Heart right ventricle (tissue), 16 donors: ENCODE data around the gene RFC5. TPM values are rescaled to one million over a fixed set of nuclear protein-coding genes. Genes with fewer than 3 reads are reported as not detected.
A peak's percentile ranks its signal among the peaks of the same experiment; 100 is the strongest.
"Not testable (repeated sequence)": the region's sequence is repeated elsewhere in the genome, so short reads cannot be mapped to it uniquely, and the experiment has no call there.

Experiments
- ATAC-seq, 8 donors: fragments of 200-7000 bp; cut with Tn5 transposase; one replicate each; pipeline ENCODE4 v1.9.1; 2020; ENCODE audit warnings: mild to moderate bottlenecking in 8 of 8, moderate library complexity in 8 of 8, moderate number of reproducible peaks in 1 of 8
- DNase-seq, 2 donors: peaks; one replicate each; pipeline ENCODE4 v3.0.0-alpha.2; 2020
- H3K27ac ChIP-seq, 10 donors: fragments of 200-600 bp; sonication (generic) in 2 of 10; one replicate each; pipeline versions ENCODE4 v1.5.0 to v1.8.0; 2020 to 2022; ENCODE audit warnings: mild to moderate bottlenecking in 3 of 10
- H3K27me3 ChIP-seq, 7 donors: fragments of 200-600 bp; one replicate each; pipeline ENCODE4 v1.8.0; 2021 to 2022; ENCODE audit warnings: mild to moderate bottlenecking in 2 of 7
- H3K36me3 ChIP-seq, 9 donors: fragments of 200-600 bp; sonication (generic) in 1 of 9; one replicate each; pipeline versions ENCODE4 v1.5.0 to v1.8.0; 2020 to 2022; ENCODE audit warnings: mild to moderate bottlenecking in 2 of 9
- H3K4me1 ChIP-seq, 9 donors: fragments of 200-600 bp; sonication (generic) in 1 of 9; one replicate each; pipeline versions ENCODE4 v1.5.0 to v1.8.0; 2020 to 2022; ENCODE audit warnings: mild to moderate bottlenecking in 4 of 9
- H3K4me3 ChIP-seq, 10 donors: fragments of 200-600 bp; sonication (generic) in 2 of 10; one replicate each; pipeline versions ENCODE4 v1.5.0 to v1.8.0; 2020 to 2022; ENCODE audit warnings: mild to moderate bottlenecking in 7 of 10, moderate library complexity in 2 of 10
- H3K9me3 ChIP-seq, 11 donors: fragments of 200-600 bp in 10 of 11; sonication (generic) in 2 of 11; one replicate each; pipeline versions ENCODE4 v1.5.0 to v1.8.0; 2013 to 2022; ENCODE audit warnings: mild to moderate bottlenecking in 2 of 11, control low read depth in 1 of 11, moderate library complexity in 1 of 11
- WGBS, 2 donors: extraction: QIAGEN DNeasy Blood & Tissue Kit; methylation state at CpG; one replicate each; pipeline ENCODE4 v1.1.7; 2013; ENCODE audit warnings: inconsistent platforms in 1 of 2; 5-methylcytosine and 5-hydroxymethylcytosine counted together
- intact Hi-C, 10 donors: fragments of 100-400 bp; cut with DNase I; formaldehyde crosslinking; loops; one replicate each; pipeline versions ENCODE4 v1.11.1 to v1.14.2; 2022
- polyA plus RNA-seq, 2 donors: library from polyadenylated mRNA; stranded (reverse); fragments of 200-250 nt; gene quantifications; one replicate each; pipeline ENCODE4 v1.2.3, GENCODE V29; 2013
- total RNA-seq, 10 donors: library from RNA; stranded (reverse); fragmentation: NEBNext Ultra II Directional in 3 of 10; extraction: Animal tissue kit (Norgen Biotek cat#: 25700) in 3 of 10; gene quantifications; one replicate each; pipeline versions ENCODE4 v1.2.1 to v1.2.4, GENCODE V29; 2021 to 2023
- TF ChIP-seq, protein P1 (sequence below), 9 donors: fragments of 200-600 bp; sonication (generic) in 2 of 9; IDR thresholded peaks; one replicate each; pipeline versions ENCODE4 v1.5.0 to v1.8.0; 2021 to 2022; ENCODE audit warnings: antibody characterized with exemption in 9 of 9, mild to moderate bottlenecking in 5 of 9, moderate library complexity in 1 of 9
- donor health status: Arrhythmogenic right ventricular cardiomyopathy.
- donor health status: ischemic (EF 13 %, LVEDD 7.1; RV severe dilation, severe dysfunction).
- donor health status: healthy with polysubstance abuse.
- donor health status: DM: no; HTN: yes; CAD: no.
- donor health status: DM: no; HTN: no; CAD: no.
- donor health status: ischemic (EF 25% LVEDD 6.9; RV normal size, moderate dysfunction).
- donor health status: ischemic (EF 25% LVEDD 5.7; RV mildly dilated, moderate dysfunction).
- donor health status: healthy.
- donor health status: DM: yes; HTN: yes; CAD: no.
- donor health status: Ischemic cardiomyopathy.
- donor health status: ischemic (EF 35%, LVEDD 5.7; RV mildly dilated, moderate dysfunction).
- donor health status: nonischemic (EF 11% LVEDD 7.7; RV severe dilation, severe dysfunction).
- donor health status: DM: yes; HTN: yes; CAD: no.
- donor health status: PGD.
- donor health status: ischemic (EF 29% LVEDD 5.4; RV normal size, mild dysfunction).
- donor health status: nonischemic (EF 23%, LVEDD 6.1; RV moderate dilation, normal function).

The RFC5 gene
- total and polyA plus RNA-seq, 12 donors, result 2.4 to 6.2 (median 4.1) TPM

DNA sequence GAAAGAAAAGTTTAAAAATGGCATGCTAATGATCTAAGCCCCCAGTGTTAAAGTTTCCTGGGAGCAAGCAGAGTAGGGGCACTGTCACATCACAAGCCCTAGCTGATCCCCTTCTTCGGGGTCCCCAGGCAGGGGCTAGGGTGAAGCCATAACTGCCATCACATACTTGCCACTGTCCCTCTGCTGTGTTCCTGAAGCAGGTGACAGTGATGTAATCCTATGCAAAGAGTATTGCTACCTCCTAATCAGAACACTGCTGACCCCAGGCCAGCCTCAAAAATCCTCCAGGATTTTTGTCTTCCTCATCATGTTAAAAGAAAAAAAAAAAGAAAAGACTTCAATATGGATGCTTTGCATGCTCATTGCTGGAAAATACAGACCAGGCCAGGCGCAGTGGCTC is 1.2 kb upstream of the RFC5 start:
- ATAC-seq (no peak), DNase-seq (no peak)
- 92 to 95% methylated on average over 2 of the region's 2 CpGs for WGBS, 2 donors
- intact Hi-C loops, result loop anchor here in 4 of 10 donors (5.0 to 10.0 kb wide), 3 partner anchors 47 to 141 kb away; partner anchors contain the start of gene WSB2 (in 1 of the 4)
- Histone ChIP-seq H3K27ac (no peak overlapping the region), H3K36me3 (peaks cover 0 to 16% (median 0%) of the 10 kb centered on the region in 9 donors), H3K4me3 (no peak overlapping the region), H3K9me3 (no peaks in the 10 kb centered on the region), H3K4me1 (peaks cover 0 to 17% (median 9%) of the 10 kb centered on the region in 9 donors), H3K27me3 (no peaks in the 10 kb centered on the region)
- TF ChIP-seq, protein P1, sequence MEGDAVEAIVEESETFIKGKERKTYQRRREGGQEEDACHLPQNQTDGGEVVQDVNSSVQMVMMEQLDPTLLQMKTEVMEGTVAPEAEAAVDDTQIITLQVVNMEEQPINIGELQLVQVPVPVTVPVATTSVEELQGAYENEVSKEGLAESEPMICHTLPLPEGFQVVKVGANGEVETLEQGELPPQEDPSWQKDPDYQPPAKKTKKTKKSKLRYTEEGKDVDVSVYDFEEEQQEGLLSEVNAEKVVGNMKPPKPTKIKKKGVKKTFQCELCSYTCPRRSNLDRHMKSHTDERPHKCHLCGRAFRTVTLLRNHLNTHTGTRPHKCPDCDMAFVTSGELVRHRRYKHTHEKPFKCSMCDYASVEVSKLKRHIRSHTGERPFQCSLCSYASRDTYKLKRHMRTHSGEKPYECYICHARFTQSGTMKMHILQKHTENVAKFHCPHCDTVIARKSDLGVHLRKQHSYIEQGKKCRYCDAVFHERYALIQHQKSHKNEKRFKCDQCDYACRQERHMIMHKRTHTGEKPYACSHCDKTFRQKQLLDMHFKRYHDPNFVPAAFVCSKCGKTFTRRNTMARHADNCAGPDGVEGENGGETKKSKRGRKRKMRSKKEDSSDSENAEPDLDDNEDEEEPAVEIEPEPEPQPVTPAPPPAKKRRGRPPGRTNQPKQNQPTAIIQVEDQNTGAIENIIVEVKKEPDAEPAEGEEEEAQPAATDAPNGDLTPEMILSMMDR (IDR thresholded peaks at IDR 0.05), result no peak

- Histone ChIP-seq H3K27ac (no peak overlapping the region), H3K4me3 (peak overlapping the region in 9 of 10 donors; percentile 82 to 98 (median 93)), H3K36me3 (peaks cover 0 to 22% (median 0%) of the 10 kb centered on the region in 9 donors), H3K4me1 (peaks cover 0 to 17% (median 9%) of the 10 kb centered on the region in 9 donors), H3K9me3 (no peaks in the 10 kb centered on the region), H3K27me3 (no peaks in the 10 kb centered on the region)
- DNase-seq (no peak), ATAC-seq (no peak)
- WGBS, 2 donors, result 33 to 43% methylated on average over 9 of the region's 9 CpGs
- intact Hi-C loops, result loop anchor here in 4 of 10 donors (5.0 to 10.0 kb wide), 3 partner anchors 46 to 141 kb away; partner anchors contain the start of gene WSB2 (in 1 of the 4)
- TF ChIP-seq, protein P1 (IDR thresholded peaks at IDR 0.05), result no peak
Observed at GRCh38 chr12:118015944-118016343, 559 bp upstream of the RFC5 start.

DNA sequence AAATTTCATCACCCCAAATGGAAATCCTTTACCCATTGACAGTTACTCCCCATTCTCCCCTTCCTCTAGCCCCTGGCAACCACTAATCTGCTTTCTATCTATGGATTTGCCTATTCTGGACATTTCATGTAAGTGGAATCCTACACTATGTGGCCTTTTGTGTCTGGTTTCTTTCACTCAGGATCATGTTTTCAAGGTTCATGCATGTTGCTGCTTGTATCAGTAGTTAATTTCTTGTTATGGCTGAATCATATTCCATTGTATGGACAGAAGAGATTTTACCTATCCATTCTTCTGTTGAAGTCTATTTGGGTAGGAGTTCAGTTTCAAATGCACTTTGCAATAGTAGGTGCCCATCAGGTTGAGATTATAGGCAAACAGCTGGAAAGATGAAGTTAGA is 1.4 kb downstream of the RFC5 start:
- H3K4me3 ChIP-seq, result no peak overlapping the region
- TF ChIP-seq, protein P1 (IDR thresholded peaks at IDR 0.05), result no peak
- no peak for DNase-seq
- no peaks in the 10 kb centered on the region for H3K27me3 ChIP-seq
- intact Hi-C loops, result loop anchor here in 4 of 10 donors (5.0 to 10.0 kb wide), 3 partner anchors 44 to 143 kb away; partner anchors contain the start of gene WSB2 (in 1 of the 4)
- no peak for ATAC-seq
- H3K4me1 ChIP-seq, result peaks cover 0 to 17% (median 9%) of the 10 kb centered on the region in 9 donors
- H3K36me3 ChIP-seq, result peaks cover 0 to 42% (median 0%) of the 10 kb centered on the region in 9 donors
- H3K9me3 ChIP-seq, result no peaks in the 10 kb centered on the region
- no peak overlapping the region for H3K27ac ChIP-seq

- no peak for ATAC-seq
- peaks cover 0 to 58% (median 0%) of the 10 kb centered on the region in 9 donors for H3K36me3 ChIP-seq
- no peaks in the 10 kb centered on the region for H3K27me3 ChIP-seq
- H3K4me3 ChIP-seq, result no peak overlapping the region
- no peaks in the 10 kb centered on the region for H3K9me3 ChIP-seq
- DNase-seq, result no peak
- intact Hi-C loops, result no loop called here
- TF ChIP-seq, protein P1 (IDR thresholded peaks at IDR 0.05), result no peak
- WGBS, 2 donors, result 88 to 91% methylated on average over 1 of the region's 1 CpG
- H3K4me1 ChIP-seq, result peaks cover 0 to 17% (median 9%) of the 10 kb centered on the region in 9 donors
- H3K27ac ChIP-seq, result no peak overlapping the region
Observed at GRCh38 chr12:118020036-118020435, 3.5 kb downstream of the RFC5 start.

GRCh38 chr12:118022097-118022727 is 5.7 kb downstream of the RFC5 start:
- H3K9me3 ChIP-seq, H3K27me3 ChIP-seq, H3K4me1 ChIP-seq, DNase-seq, intact Hi-C loops, H3K27ac ChIP-seq, ATAC-seq, H3K4me3 ChIP-seq: not testable (repeated sequence)
- 89 to 94% methylated on average over 13 of the region's 13 CpGs for WGBS, 2 donors
- peaks cover 0 to 80% (median 16%) of the 10 kb centered on the region in 9 donors for H3K36me3 ChIP-seq
